ENCODE data around the gene NRF1. TPM values are rescaled to one million over a fixed set of nuclear protein-coding genes. Genes with fewer than 3 reads are reported as not detected.
"Not testable (repeated sequence)": the region's sequence is repeated elsewhere in the genome, so short reads cannot be mapped to it uniquely, and the experiment has no call there.

NRF1 gene
- total RNA-seq, 1 experiment from 2014 or later: 25.9 TPM

- H3K4me3 ChIP-seq (replicated peaks in 1 of 2; ENCODE audit: low read depth in 1 of 2, low read length in 2 of 2): no peak overlapping the region
- TF ChIP-seq EZH2phosphoT487 (IDR thresholded peaks at IDR 0.05; ENCODE audit: borderline replicate concordance) (no peak), SIN3A (IDR thresholded peaks at IDR 0.05; ENCODE audit: low read depth) (no peak), EGR1 (IDR thresholded peaks at IDR 0.05; ENCODE audit: low read depth) (no peak), YY1 (IDR thresholded peaks at IDR 0.05; ENCODE audit: extremely low read depth, insufficient replicate concordance, low read depth, low read length) (no peak), POLR2AphosphoS5 (IDR thresholded peaks at IDR 0.05; ENCODE audit: low read depth, low read length) (no peak)
- no TSS peak for BruUV-seq (replicated peaks)
- no peaks in the 10 kb centered on the region for H3K4me1 ChIP-seq (ENCODE audit: control insufficient read depth in 1 of 2, insufficient read depth in 2 of 2, low read length in 2 of 2)
- intact Hi-C loops (cut with micrococcal nuclease): no loop called here
- ChIA-PET RAD21 (ENCODE audit: low non-redundant PET in 1 of 2, low total read pairs in 2 of 2, uncharacterized antibody in 2 of 2, unreplicated experiment in 2 of 2) (no interaction called here), POLR2A (no interaction called here), CTCF (no interaction called here)
- no peaks in the 10 kb centered on the region for H4K20me1 ChIP-seq (ENCODE audit: insufficient read depth)
- no peak overlapping the region for H3K27ac ChIP-seq (ENCODE audit: low read depth, low read length)
- no peaks in the 10 kb centered on the region for H3K36me3 ChIP-seq (ENCODE audit: control insufficient read depth in 1 of 2, insufficient read depth in 2 of 2, low read length in 2 of 2)
- no peak overlapping the region for H3K4me2 ChIP-seq (ENCODE audit: low read length)
- ATAC-seq: no peak
- H3K9me3 ChIP-seq (ENCODE audit: control insufficient read depth in 1 of 2, insufficient read depth in 1 of 2, low read depth in 1 of 2, low read length in 2 of 2): no peaks in the 10 kb centered on the region
- H2AFZ ChIP-seq (ENCODE audit: low read depth, low read length, poor library complexity, severe bottlenecking): no peak overlapping the region
- H3K79me2 ChIP-seq (ENCODE audit: insufficient read depth, low read length): no peaks in the 10 kb centered on the region
- H3K9ac ChIP-seq (ENCODE audit: low read length): no peak overlapping the region
- no peak for DNase-seq (ENCODE audit: low read depth, low spot score)
- H3K9me2 ChIP-seq (ENCODE audit: insufficient read depth): no peaks in the 10 kb centered on the region
- H3K27me3 ChIP-seq (ENCODE audit: insufficient read depth, low read length): no peaks in the 10 kb centered on the region
These were observed 182.2 kb downstream of the NRF1 start for GRCh38 chr7:129793506-129794310.

- H3K4me3 ChIP-seq (replicated peaks in 1 of 2; ENCODE audit: low read depth in 1 of 2, low read length in 2 of 2); BruUV-seq (replicated peaks); intact Hi-C loops (cut with micrococcal nuclease); ATAC-seq; H3K9ac ChIP-seq (ENCODE audit: low read length); POLR2A ChIA-PET; H3K4me2 ChIP-seq (ENCODE audit: low read length); DNase-seq (ENCODE audit: low read depth, low spot score); H3K4me1 ChIP-seq (ENCODE audit: control insufficient read depth in 1 of 2, insufficient read depth in 2 of 2, low read length in 2 of 2); H4K20me1 ChIP-seq (ENCODE audit: insufficient read depth); H2AFZ ChIP-seq (ENCODE audit: low read depth, low read length, poor library complexity, severe bottlenecking); H3K36me3 ChIP-seq (ENCODE audit: control insufficient read depth in 1 of 2, insufficient read depth in 2 of 2, low read length in 2 of 2); H3K27ac ChIP-seq (ENCODE audit: low read depth, low read length); H3K79me2 ChIP-seq (ENCODE audit: insufficient read depth, low read length); H3K9me3 ChIP-seq (ENCODE audit: control insufficient read depth in 1 of 2, insufficient read depth in 1 of 2, low read depth in 1 of 2, low read length in 2 of 2); CTCF ChIA-PET; H3K9me2 ChIP-seq (ENCODE audit: insufficient read depth); H3K27me3 ChIP-seq (ENCODE audit: insufficient read depth, low read length); RAD21 ChIA-PET (ENCODE audit: low non-redundant PET in 1 of 2, low total read pairs in 2 of 2, uncharacterized antibody in 2 of 2, unreplicated experiment in 2 of 2): not testable (repeated sequence)
These were observed 182.9 kb downstream of the NRF1 start for GRCh38 chr7:129794461-129794860.
